Measurements from ENCODE around the gene TRPV4. TPM values are rescaled to one million over a fixed set of nuclear protein-coding genes. Genes with fewer than 3 reads are reported as not detected.

Gene TRPV4
- total and polyA plus RNA-seq, 2 donors = 0.19 to 0.59 TPM

- H3K9me3 ChIP-seq (ENCODE audit: control insufficient read depth in 2 of 2, insufficient read depth in 1 of 2, low read length in 1 of 2) = no peaks in the 10 kb centered on the region
- H3K4me3 ChIP-seq (ENCODE audit: low read length in 2 of 2) = no peak overlapping the region
- no peaks in the 10 kb centered on the region for H3K36me3 ChIP-seq (ENCODE audit: control insufficient read depth in 2 of 2, insufficient read depth in 2 of 2, low read length in 1 of 2)
- DNase-seq (ENCODE audit: low read depth in 6 of 9, low spot score in 9 of 9) = no peak
- 94% methylated on average over 12 of the region's 12 CpGs for WGBS
- no peaks in the 10 kb centered on the region for H3K27me3 ChIP-seq (ENCODE audit: control insufficient read depth in 2 of 2, insufficient read depth in 1 of 2, low read length in 1 of 2)
- no peaks in the 10 kb centered on the region for H3K4me1 ChIP-seq (ENCODE audit: control insufficient read depth in 2 of 2, insufficient read depth in 2 of 2, low read length in 2 of 2)
- H3K27ac ChIP-seq (ENCODE audit: low read depth in 1 of 2, low read length in 1 of 2) = no peak overlapping the region
These were observed 25.1 kb downstream of the TRPV4 start for GRCh38 chr12:109807954-109808643.

- peak; percentile 14 to 68 (median 35) for DNase-seq (ENCODE audit: low read depth in 6 of 9, low spot score in 9 of 9)
- no peaks in the 10 kb centered on the region for H3K9me3 ChIP-seq (ENCODE audit: control insufficient read depth in 2 of 2, insufficient read depth in 1 of 2, low read length in 1 of 2)
- no peaks in the 10 kb centered on the region for H3K36me3 ChIP-seq (ENCODE audit: control insufficient read depth in 2 of 2, insufficient read depth in 2 of 2, low read length in 1 of 2)
- no peaks in the 10 kb centered on the region for H3K27me3 ChIP-seq (ENCODE audit: control insufficient read depth in 2 of 2, insufficient read depth in 1 of 2, low read length in 1 of 2)
- 56% methylated on average over 12 of the region's 12 CpGs for WGBS
- no peak overlapping the region for H3K4me3 ChIP-seq (ENCODE audit: low read length in 2 of 2)
- no peak overlapping the region for H3K27ac ChIP-seq (ENCODE audit: low read depth in 1 of 2, low read length in 1 of 2)
- no peaks in the 10 kb centered on the region for H3K4me1 ChIP-seq (ENCODE audit: control insufficient read depth in 2 of 2, insufficient read depth in 2 of 2, low read length in 2 of 2)
These were observed 28.1 kb downstream of the TRPV4 start for GRCh38 chr12:109804820-109805761.

- H3K27ac ChIP-seq (ENCODE audit: low read depth in 1 of 2, low read length in 1 of 2) = no peak overlapping the region
- no peaks in the 10 kb centered on the region for H3K4me1 ChIP-seq (ENCODE audit: control insufficient read depth in 2 of 2, insufficient read depth in 2 of 2, low read length in 2 of 2)
- H3K9me3 ChIP-seq (ENCODE audit: control insufficient read depth in 2 of 2, insufficient read depth in 1 of 2, low read length in 1 of 2) = no peaks in the 10 kb centered on the region
- H3K36me3 ChIP-seq (ENCODE audit: control insufficient read depth in 2 of 2, insufficient read depth in 2 of 2, low read length in 1 of 2) = no peaks in the 10 kb centered on the region
- no peak overlapping the region for H3K4me3 ChIP-seq (ENCODE audit: low read length in 2 of 2)
- 97% methylated on average over 3 of the region's 3 CpGs for WGBS
- no peak for DNase-seq (ENCODE audit: low read depth in 6 of 9, low spot score in 9 of 9)
- H3K27me3 ChIP-seq (ENCODE audit: control insufficient read depth in 2 of 2, insufficient read depth in 1 of 2, low read length in 1 of 2) = no peaks in the 10 kb centered on the region
These were observed 29.5 kb downstream of the TRPV4 start for GRCh38 chr12:109803678-109804077.

- no peaks in the 10 kb centered on the region for H3K36me3 ChIP-seq (ENCODE audit: control insufficient read depth in 2 of 2, insufficient read depth in 2 of 2, low read length in 1 of 2)
- 96% methylated on average over 15 of the region's 15 CpGs for WGBS
- no peak overlapping the region for H3K4me3 ChIP-seq (ENCODE audit: low read length in 2 of 2)
- H3K27ac ChIP-seq (ENCODE audit: low read depth in 1 of 2, low read length in 1 of 2) = no peak overlapping the region
- H3K4me1 ChIP-seq (ENCODE audit: control insufficient read depth in 2 of 2, insufficient read depth in 2 of 2, low read length in 2 of 2) = no peaks in the 10 kb centered on the region
- no peak for DNase-seq (ENCODE audit: low read depth in 6 of 9, low spot score in 9 of 9)
- no peaks in the 10 kb centered on the region for H3K27me3 ChIP-seq (ENCODE audit: control insufficient read depth in 2 of 2, insufficient read depth in 1 of 2, low read length in 1 of 2)
- H3K9me3 ChIP-seq (ENCODE audit: control insufficient read depth in 2 of 2, insufficient read depth in 1 of 2, low read length in 1 of 2) = no peaks in the 10 kb centered on the region
These were observed 30.4 kb downstream of the TRPV4 start for GRCh38 chr12:109802828-109803227.

GRCh38 chr12:109800536-109800935 is 32.7 kb downstream of the TRPV4 start:
- Histone ChIP-seq H3K4me1 (ENCODE audit: control insufficient read depth in 2 of 2, insufficient read depth in 2 of 2, low read length in 2 of 2) (no peaks in the 10 kb centered on the region), H3K36me3 (ENCODE audit: control insufficient read depth in 2 of 2, insufficient read depth in 2 of 2, low read length in 1 of 2) (no peaks in the 10 kb centered on the region), H3K27ac (ENCODE audit: low read depth in 1 of 2, low read length in 1 of 2) (no peak overlapping the region), H3K4me3 (ENCODE audit: low read length in 2 of 2) (no peak overlapping the region), H3K9me3 (ENCODE audit: control insufficient read depth in 2 of 2, insufficient read depth in 1 of 2, low read length in 1 of 2) (no peaks in the 10 kb centered on the region), H3K27me3 (ENCODE audit: control insufficient read depth in 2 of 2, insufficient read depth in 1 of 2, low read length in 1 of 2) (no peaks in the 10 kb centered on the region)
- no peak for DNase-seq (ENCODE audit: low read depth in 6 of 9, low spot score in 9 of 9)
- 95% methylated on average over 13 of the region's 13 CpGs for WGBS

GRCh38 chr12:109798691-109799090 is 34.5 kb downstream of the TRPV4 start:
- Histone ChIP-seq H3K36me3 (ENCODE audit: control insufficient read depth in 2 of 2, insufficient read depth in 2 of 2, low read length in 1 of 2) (no peaks in the 10 kb centered on the region), H3K9me3 (ENCODE audit: control insufficient read depth in 2 of 2, insufficient read depth in 1 of 2, low read length in 1 of 2) (no peaks in the 10 kb centered on the region), H3K4me3 (ENCODE audit: low read length in 2 of 2) (no peak overlapping the region), H3K27ac (ENCODE audit: low read depth in 1 of 2, low read length in 1 of 2) (no peak overlapping the region), H3K4me1 (ENCODE audit: control insufficient read depth in 2 of 2, insufficient read depth in 2 of 2, low read length in 2 of 2) (no peaks in the 10 kb centered on the region), H3K27me3 (ENCODE audit: control insufficient read depth in 2 of 2, insufficient read depth in 1 of 2, low read length in 1 of 2) (no peaks in the 10 kb centered on the region)
- DNase-seq (ENCODE audit: low read depth in 6 of 9, low spot score in 9 of 9) = no peak
- WGBS = 94% methylated on average over 20 of the region's 20 CpGs

GRCh38 chr12:109797905-109798669 is 35.1 kb downstream of the TRPV4 start:
- Histone ChIP-seq H3K4me1 (ENCODE audit: control insufficient read depth in 2 of 2, insufficient read depth in 2 of 2, low read length in 2 of 2) (no peaks in the 10 kb centered on the region), H3K27me3 (ENCODE audit: control insufficient read depth in 2 of 2, insufficient read depth in 1 of 2, low read length in 1 of 2) (no peaks in the 10 kb centered on the region), H3K27ac (ENCODE audit: low read depth in 1 of 2, low read length in 1 of 2) (no peak overlapping the region), H3K9me3 (ENCODE audit: control insufficient read depth in 2 of 2, insufficient read depth in 1 of 2, low read length in 1 of 2) (no peaks in the 10 kb centered on the region), H3K36me3 (ENCODE audit: control insufficient read depth in 2 of 2, insufficient read depth in 2 of 2, low read length in 1 of 2) (no peaks in the 10 kb centered on the region), H3K4me3 (ENCODE audit: low read length in 2 of 2) (no peak overlapping the region)
- no peak for DNase-seq (ENCODE audit: low read depth in 6 of 9, low spot score in 9 of 9)
- 46% methylated on average over 19 of the region's 19 CpGs for WGBS

GRCh38 chr12:109796057-109796456 is 37.1 kb downstream of the TRPV4 start:
- H3K9me3 ChIP-seq (ENCODE audit: control insufficient read depth in 2 of 2, insufficient read depth in 1 of 2, low read length in 1 of 2) = no peaks in the 10 kb centered on the region
- no peaks in the 10 kb centered on the region for H3K4me1 ChIP-seq (ENCODE audit: control insufficient read depth in 2 of 2, insufficient read depth in 2 of 2, low read length in 2 of 2)
- H3K36me3 ChIP-seq (ENCODE audit: control insufficient read depth in 2 of 2, insufficient read depth in 2 of 2, low read length in 1 of 2) = no peaks in the 10 kb centered on the region
- 91% methylated on average over 2 of the region's 2 CpGs for WGBS
- no peak overlapping the region for H3K4me3 ChIP-seq (ENCODE audit: low read length in 2 of 2)
- no peak for DNase-seq (ENCODE audit: low read depth in 6 of 9, low spot score in 9 of 9)
- H3K27me3 ChIP-seq (ENCODE audit: control insufficient read depth in 2 of 2, insufficient read depth in 1 of 2, low read length in 1 of 2) = no peaks in the 10 kb centered on the region
- no peak overlapping the region for H3K27ac ChIP-seq (ENCODE audit: low read depth in 1 of 2, low read length in 1 of 2)

GRCh38 chr12:109795023-109795422 is 38.2 kb downstream of the TRPV4 start:
- no peak overlapping the region for H3K27ac ChIP-seq (ENCODE audit: low read depth in 1 of 2, low read length in 1 of 2)

More at GRCh38 chr12:109795023-109795422, 38.2 kb downstream of the TRPV4 start:
- 98% methylated on average over 2 of the region's 2 CpGs for WGBS
- Histone ChIP-seq H3K9me3 (ENCODE audit: control insufficient read depth in 2 of 2, insufficient read depth in 1 of 2, low read length in 1 of 2) (no peaks in the 10 kb centered on the region), H3K36me3 (ENCODE audit: control insufficient read depth in 2 of 2, insufficient read depth in 2 of 2, low read length in 1 of 2) (no peaks in the 10 kb centered on the region), H3K4me1 (ENCODE audit: control insufficient read depth in 2 of 2, insufficient read depth in 2 of 2, low read length in 2 of 2) (no peaks in the 10 kb centered on the region), H3K4me3 (ENCODE audit: low read length in 2 of 2) (no peak overlapping the region), H3K27me3 (ENCODE audit: control insufficient read depth in 2 of 2, insufficient read depth in 1 of 2, low read length in 1 of 2) (no peaks in the 10 kb centered on the region)
- DNase-seq (ENCODE audit: low read depth in 6 of 9, low spot score in 9 of 9) = no peak

All from thymus (tissue), 11 donors.